H1 (cell line): Measurements from ENCODE around the gene IFNG-AS1. TPM values are rescaled to one million over a fixed set of nuclear protein-coding genes. Genes with fewer than 3 reads are reported as not detected.

Experiments used
- FOSL1 ChIP-seq: IDR thresholded peaks from 2 replicates; pipeline ENCODE4 v1.6.1; 2011; ENCODE audit warnings: mild to moderate bottlenecking, low read depth, low read length, moderate library complexity; ENCODE audit not compliant: insufficient read depth
- GABPA ChIP-seq: IDR thresholded peaks from 2 replicates; pipeline ENCODE4 v1.6.1; 2011; ENCODE audit warnings: mild to moderate bottlenecking, low read length, moderate library complexity, borderline replicate concordance; ENCODE audit not compliant: insufficient read depth
- PHF8 ChIP-seq: fragments of 200-600 bp; sonication (generic); conservative IDR thresholded peaks from 2 replicates; pipeline ENCODE4 v1.7.1; 2012; ENCODE audit warnings: low read depth, mild to moderate bottlenecking, inconsistent platforms, low read length, moderate library complexity
- polyA plus RNA-seq, 7 experiments: library from polyadenylated mRNA; depleted of rRNA in 3 of 7; stranded (reverse) in 5 of 7; unstranded in 2 of 7; fragments of >200 nt in 5 of 7; fragments of 200-250 nt in 2 of 7; gene quantifications; 1 replicate in 5 of 7; 2 replicates in 1 of 7; 4 replicates in 1 of 7; pipeline versions ENCODE4 v1.2.1 to v1.2.3, GENCODE V29; 2011 to 2013; ENCODE audit warnings: missing spikeins in 2 of 7, mixed read lengths in 2 of 7
- total RNA-seq: library from RNA; stranded (reverse); fragmentation: NEBNext Ultra II Directional; extraction: Animal tissue kit (Norgen Biotek cat#: 25700); gene quantifications from 2 replicates; pipeline ENCODE4 v1.2.1, GENCODE V29; 2021
- TF ChIP-seq, protein P1 (sequence below): fragments of 300-600 bp; sonication (generic); IDR thresholded peaks from 2 replicates; pipeline ENCODE4 v1.7.1; 2012; ENCODE audit warnings: low read length, moderate library complexity, mild to moderate bottlenecking, inconsistent platforms; ENCODE audit not compliant: insufficient replicate concordance

IFNG-AS1 gene
- total and polyA plus RNA-seq, 2 of the 8 experiments (the other 6 are each of a cell fraction or from before 2014, with no cell fraction given), result not detected

DNA sequence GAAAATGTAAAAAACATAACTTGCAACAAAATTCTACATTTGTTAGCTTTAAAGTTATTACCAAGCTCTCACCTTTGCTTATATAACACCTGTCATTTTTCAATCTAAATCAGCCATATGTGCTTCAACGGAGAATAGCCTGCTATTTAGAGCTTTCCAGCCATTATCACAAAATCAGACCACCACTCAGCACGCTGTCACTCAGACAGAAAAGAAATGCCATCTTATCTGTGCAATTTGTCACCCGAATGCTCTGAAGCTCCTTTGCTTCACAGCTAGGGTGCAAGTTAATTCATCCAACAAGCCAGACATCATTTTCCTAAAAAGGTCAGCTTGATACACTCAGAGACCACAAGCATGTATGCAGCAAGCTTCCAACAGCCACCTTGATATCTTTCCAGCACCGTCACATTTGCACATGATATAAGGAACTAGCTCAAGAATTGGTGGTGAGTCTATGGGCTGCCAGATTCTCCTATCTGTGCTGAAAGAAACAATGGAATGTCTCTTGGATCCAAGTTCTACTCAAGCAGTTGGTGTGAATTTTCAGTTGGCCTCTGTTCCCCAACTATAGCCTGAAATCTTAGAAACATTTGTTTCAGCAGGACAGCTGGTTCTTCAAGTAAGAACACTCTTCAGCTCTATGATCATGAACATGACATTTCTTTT lies 20.0 kb upstream of the IFNG-AS1 start (continued):
- TF ChIP-seq, protein P1, sequence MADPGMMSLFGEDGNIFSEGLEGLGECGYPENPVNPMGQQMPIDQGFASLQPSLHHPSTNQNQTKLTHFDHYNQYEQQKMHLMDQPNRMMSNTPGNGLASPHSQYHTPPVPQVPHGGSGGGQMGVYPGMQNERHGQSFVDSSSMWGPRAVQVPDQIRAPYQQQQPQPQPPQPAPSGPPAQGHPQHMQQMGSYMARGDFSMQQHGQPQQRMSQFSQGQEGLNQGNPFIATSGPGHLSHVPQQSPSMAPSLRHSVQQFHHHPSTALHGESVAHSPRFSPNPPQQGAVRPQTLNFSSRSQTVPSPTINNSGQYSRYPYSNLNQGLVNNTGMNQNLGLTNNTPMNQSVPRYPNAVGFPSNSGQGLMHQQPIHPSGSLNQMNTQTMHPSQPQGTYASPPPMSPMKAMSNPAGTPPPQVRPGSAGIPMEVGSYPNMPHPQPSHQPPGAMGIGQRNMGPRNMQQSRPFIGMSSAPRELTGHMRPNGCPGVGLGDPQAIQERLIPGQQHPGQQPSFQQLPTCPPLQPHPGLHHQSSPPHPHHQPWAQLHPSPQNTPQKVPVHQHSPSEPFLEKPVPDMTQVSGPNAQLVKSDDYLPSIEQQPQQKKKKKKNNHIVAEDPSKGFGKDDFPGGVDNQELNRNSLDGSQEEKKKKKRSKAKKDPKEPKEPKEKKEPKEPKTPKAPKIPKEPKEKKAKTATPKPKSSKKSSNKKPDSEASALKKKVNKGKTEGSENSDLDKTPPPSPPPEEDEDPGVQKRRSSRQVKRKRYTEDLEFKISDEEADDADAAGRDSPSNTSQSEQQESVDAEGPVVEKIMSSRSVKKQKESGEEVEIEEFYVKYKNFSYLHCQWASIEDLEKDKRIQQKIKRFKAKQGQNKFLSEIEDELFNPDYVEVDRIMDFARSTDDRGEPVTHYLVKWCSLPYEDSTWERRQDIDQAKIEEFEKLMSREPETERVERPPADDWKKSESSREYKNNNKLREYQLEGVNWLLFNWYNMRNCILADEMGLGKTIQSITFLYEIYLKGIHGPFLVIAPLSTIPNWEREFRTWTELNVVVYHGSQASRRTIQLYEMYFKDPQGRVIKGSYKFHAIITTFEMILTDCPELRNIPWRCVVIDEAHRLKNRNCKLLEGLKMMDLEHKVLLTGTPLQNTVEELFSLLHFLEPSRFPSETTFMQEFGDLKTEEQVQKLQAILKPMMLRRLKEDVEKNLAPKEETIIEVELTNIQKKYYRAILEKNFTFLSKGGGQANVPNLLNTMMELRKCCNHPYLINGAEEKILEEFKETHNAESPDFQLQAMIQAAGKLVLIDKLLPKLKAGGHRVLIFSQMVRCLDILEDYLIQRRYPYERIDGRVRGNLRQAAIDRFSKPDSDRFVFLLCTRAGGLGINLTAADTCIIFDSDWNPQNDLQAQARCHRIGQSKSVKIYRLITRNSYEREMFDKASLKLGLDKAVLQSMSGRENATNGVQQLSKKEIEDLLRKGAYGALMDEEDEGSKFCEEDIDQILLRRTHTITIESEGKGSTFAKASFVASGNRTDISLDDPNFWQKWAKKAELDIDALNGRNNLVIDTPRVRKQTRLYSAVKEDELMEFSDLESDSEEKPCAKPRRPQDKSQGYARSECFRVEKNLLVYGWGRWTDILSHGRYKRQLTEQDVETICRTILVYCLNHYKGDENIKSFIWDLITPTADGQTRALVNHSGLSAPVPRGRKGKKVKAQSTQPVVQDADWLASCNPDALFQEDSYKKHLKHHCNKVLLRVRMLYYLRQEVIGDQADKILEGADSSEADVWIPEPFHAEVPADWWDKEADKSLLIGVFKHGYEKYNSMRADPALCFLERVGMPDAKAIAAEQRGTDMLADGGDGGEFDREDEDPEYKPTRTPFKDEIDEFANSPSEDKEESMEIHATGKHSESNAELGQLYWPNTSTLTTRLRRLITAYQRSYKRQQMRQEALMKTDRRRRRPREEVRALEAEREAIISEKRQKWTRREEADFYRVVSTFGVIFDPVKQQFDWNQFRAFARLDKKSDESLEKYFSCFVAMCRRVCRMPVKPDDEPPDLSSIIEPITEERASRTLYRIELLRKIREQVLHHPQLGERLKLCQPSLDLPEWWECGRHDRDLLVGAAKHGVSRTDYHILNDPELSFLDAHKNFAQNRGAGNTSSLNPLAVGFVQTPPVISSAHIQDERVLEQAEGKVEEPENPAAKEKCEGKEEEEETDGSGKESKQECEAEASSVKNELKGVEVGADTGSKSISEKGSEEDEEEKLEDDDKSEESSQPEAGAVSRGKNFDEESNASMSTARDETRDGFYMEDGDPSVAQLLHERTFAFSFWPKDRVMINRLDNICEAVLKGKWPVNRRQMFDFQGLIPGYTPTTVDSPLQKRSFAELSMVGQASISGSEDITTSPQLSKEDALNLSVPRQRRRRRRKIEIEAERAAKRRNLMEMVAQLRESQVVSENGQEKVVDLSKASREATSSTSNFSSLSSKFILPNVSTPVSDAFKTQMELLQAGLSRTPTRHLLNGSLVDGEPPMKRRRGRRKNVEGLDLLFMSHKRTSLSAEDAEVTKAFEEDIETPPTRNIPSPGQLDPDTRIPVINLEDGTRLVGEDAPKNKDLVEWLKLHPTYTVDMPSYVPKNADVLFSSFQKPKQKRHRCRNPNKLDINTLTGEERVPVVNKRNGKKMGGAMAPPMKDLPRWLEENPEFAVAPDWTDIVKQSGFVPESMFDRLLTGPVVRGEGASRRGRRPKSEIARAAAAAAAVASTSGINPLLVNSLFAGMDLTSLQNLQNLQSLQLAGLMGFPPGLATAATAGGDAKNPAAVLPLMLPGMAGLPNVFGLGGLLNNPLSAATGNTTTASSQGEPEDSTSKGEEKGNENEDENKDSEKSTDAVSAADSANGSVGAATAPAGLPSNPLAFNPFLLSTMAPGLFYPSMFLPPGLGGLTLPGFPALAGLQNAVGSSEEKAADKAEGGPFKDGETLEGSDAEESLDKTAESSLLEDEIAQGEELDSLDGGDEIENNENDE, result no peak
- TF ChIP-seq GABPA (no peak), FOSL1 (no peak), PHF8 (no peak)
